NOMO-1 (cell line): ENCODE measurements around the gene CACNA1B.

Experiments
- DNase-seq, 2 experiments: peaks; one replicate each; lab custom pipeline; 2025; ENCODE audit not compliant: unreplicated experiment in 2 of 2; lab: John Stamatoyannopoulos, UW

The CACNA1B gene

DNA sequence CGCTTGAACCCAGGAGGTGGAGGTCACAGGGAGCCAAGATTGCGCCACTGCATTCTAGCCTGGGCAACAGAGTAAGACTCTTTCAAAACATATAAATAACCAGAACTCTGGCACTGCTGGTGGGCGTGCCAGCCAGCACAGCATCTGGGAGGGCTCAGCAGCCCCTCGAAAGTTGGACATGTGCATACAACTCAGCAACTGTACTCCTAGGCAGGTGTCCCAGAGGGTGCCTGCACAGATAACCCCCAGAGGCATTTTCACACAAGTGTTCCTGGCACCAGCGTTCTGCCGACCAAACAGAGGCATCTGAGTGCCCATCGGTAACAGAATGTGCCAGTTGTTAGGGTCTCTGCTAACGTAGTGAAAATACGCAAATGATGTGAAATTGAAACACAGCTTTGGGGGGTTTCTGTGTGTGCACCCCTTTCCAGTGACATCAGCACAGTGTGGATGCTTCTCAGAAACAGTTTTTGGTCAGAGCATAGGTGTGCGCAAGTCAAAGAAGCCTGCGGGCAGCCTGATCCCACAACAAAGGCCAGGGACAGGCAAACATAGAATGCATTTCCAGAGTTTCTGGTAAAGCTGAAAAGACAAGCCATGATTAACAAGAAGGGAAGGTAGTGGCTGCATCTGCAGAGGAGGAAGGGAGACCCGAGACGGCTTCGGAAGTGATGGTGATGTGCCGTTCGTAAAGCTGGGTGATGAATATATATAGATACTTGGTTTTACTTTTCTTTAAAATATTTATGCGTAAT is 190.2 kb downstream of the CACNA1B start:
- DNase-seq: no peak

DNA sequence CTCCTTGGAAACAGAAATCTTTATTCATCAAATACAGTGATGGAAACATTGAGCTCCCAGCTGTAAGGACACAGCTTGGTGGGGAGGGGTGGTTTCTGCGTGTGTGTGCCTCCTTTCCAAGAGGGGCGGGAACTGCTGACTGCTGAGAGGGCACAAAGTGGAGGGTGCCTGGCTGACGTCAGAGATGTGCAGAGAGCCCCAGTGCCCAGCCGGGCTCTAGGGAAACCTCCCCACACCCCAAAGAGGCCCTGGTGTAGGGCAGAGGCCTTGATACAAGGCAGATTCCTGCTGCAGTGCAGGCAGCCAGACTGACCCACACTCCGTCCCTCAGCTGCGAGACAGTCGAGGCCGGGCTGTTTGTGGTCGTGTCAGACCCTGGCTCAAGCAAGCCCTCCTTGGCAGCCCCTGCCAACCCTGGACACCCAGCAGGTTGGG is 191.0 kb downstream of the CACNA1B start:
- DNase-seq: no peak

DNA sequence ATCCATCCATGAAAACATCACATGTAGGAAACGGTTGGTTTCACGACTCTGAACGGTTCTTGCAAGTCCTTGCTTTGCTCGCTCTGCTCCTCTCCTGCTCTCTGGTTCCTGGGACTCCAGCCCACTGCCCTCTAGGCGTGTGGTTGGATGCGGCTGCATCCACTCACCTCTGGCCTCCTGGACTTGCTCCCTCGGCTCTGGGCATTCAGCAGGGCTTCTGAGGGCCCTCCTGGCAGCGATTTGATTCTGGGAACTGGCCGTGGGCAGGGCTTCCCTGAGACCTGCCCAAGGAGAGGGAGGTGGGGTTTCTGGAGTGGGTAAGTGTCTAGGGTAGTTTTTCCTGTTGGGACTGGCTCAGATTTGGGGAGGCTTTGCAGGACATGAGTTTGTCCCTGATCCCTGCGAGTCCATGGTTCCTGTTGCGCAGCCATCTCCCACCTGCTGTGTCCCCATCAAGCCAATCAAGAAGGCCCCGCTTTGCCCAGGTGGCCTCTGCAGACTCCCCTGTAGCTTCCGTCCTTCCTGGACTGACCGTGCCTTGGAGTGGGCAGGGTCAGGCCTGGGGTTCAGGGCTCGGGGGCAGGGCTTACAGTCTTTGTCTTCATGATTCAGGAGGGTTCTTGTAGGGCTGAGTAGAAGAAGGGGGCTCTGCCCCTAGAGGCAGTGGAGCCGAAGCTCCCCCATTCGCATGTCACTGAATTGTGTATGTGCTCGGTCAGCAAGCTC is 192.3 kb downstream of the CACNA1B start:
- DNase-seq: no peak

DNA sequence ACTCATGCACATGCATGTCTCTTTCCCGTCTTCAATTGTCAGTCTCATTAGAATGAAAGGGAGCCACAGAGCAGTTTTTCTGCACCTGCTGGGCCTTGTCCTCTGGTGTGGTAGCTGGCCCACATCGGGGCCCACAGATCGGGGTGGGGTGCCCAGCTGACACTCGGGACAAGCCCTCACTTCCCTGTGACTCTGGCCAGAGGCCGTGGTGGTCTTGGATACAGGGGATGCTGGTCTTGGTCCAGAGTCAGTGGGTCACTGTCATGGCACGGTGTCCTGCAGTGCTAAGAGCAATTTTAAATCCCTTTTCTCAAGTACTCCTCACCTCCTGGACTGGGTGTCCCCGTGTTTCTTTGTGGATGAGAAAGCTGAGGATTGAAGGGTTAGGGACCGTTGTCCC is 193.2 kb downstream of the CACNA1B start:
- no peak for DNase-seq

DNA sequence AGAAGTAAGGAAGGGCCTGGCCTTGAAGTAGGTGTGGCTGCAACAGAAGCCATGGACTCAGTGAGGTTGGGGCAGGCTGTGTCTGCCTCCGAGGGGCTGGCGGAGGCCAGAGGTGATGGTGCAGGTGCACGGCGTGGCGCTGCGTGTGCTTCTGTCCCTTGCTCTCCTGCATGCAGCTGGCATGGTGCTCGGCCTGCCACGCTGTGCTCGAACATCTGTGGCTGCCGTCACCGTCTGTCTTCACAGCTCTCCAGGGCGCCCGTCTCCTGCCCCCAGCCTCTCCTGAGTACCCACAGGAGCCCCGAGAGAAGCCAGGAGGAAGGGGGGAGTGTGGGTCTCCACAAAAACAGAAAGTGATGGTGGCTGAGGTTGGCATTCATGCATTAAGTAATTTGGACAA is 193.7 kb downstream of the CACNA1B start:
- DNase-seq: no peak

DNA sequence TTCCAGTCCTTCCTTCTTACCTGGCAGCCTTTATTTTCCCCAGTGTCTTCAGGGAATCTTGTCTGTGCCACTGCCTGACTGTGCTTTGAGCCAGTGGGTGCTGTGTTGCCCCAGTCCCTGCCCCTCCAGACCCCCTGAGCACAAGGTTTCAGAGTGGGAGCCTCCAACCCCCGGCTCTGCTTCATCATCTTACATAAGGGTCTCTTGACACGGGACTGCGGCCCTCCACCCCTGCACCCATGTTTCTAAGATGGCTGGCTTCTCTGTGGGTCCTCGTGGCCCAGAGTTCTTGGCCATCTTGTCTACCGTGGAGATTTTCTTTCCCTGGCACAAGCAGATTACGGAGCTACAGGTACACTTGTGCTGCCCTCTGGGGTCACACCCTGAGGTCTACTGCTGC is 194.1 kb downstream of the CACNA1B start:
- no peak for DNase-seq

DNA sequence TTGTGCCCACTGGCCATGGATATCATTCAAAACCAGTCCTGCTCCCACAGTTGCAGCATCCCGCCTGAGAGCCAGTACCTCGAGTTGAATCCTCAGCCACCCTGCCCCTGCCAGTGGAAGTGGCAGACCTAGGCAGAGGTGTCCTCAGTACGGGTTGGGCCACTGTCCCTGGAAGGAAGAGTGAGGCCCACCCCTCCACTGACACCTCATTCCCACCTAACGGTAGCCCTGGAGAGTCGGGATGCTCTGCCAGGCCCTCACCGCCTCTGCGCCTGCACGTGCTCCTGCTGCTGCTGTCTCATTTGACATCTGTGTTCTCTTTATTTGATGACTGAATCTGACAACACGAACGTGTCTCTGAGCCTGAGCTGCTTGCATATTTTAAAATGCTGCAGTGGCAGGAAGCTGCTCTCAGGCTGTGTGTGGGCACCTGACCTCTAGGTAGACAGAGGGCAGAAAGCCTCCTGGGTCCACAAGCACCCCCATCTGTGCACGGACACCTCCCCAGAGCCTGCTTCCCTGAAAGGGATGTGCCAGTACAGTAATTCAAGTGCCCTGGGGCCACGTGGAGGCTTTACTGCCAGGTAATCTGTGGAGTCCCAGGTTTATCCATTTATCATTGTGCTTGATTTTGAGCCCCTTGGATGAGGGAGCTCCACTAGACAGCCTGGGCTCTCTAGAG is 194.7 kb downstream of the CACNA1B start:
- DNase-seq: no peak

DNA sequence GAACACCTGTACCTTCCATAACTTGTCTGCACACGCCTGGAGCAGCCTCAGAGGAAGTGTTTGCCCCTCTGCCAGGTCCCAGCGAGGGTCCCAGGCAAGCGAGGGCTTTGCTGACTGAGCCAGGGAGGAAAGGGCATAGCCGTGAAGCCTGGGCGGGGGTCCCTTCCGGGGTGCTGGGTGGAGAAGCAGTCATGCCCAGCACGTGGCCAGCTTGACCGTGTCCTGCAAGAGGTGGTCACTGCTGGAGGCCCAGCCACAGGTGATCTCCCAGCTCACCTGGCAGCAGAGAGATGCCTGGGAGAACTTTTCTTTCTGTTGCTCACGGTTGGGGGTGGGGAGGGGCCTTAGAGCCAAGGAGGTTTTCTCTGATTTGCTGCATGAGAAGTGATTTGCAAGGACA is 195.3 kb downstream of the CACNA1B start:
- no peak for DNase-seq

DNA sequence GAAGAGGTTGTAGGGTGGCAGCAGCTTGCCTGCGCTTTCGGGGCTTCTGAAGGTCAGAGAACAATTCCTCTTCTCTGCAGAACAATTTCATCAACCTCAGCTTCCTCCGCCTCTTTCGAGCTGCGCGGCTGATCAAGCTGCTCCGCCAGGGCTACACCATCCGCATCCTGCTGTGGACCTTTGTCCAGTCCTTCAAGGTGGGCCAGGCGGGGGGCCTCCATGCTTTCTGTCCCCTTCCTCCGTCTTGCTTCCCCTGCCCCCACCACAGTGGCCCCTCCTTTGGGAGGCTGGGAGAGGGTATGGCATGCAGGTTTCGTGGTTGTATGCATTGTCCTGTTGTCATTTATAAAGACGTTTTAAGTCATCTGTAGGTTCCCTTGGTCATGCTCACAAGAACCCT is 195.8 kb downstream of the CACNA1B start:
- DNase-seq: no peak

DNA sequence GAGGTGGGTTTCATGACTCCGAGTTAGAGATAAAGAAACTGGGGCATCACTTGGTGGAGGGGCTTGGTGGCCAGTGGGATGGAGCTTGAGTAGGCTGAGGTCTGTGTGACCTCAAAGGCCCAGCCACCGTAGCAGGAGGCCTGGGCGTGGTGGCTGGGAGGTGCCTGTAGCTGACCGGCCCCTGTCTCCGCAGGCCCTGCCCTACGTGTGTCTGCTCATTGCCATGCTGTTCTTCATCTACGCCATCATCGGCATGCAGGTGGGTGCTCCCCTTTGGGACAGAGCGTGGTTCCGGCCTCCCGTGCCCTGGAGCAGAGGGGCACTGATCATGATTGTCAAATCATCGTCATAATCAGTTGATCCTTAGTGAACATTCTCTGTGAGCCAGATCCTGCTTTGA is 196.2 kb downstream of the CACNA1B start:
- no peak for DNase-seq

DNA sequence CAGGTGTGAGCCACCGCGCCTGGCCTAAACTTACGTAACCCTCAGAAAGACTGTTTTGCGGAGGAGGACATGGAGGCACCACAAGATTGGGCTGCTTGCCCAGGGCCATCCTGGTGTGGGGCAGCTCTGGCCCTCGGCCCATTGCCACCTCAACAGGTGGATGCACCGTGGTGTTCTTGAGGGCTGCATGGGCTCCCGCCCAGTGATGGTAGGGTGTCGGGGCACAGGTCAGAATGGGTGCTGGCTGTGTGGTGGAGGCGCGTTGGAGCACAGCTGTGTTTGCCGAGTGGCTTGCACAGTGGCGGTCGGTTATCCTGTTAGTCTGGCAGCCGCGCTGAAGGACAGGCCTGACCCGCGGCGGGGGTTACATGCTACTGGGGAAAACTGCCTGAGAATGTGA is 196.9 kb downstream of the CACNA1B start:
- DNase-seq: no peak

DNA sequence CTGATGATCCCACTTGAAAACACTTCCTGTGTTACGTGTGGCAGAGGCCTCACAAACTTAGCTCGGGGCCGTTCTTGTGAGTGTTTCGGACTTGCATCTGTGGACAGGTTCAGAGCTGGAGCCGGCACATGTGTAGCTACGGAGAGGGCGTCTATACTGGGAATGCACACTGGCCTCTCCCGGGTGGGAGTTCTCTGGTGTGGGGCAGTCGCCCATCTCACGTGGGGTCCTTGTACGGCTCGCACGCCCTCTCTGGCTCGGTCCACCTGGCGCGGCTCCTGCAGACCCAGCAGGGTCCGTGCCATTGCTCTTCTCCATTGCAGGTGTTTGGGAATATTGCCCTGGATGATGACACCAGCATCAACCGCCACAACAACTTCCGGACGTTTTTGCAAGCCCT is 197.9 kb downstream of the CACNA1B start:
- no peak for DNase-seq

DNA sequence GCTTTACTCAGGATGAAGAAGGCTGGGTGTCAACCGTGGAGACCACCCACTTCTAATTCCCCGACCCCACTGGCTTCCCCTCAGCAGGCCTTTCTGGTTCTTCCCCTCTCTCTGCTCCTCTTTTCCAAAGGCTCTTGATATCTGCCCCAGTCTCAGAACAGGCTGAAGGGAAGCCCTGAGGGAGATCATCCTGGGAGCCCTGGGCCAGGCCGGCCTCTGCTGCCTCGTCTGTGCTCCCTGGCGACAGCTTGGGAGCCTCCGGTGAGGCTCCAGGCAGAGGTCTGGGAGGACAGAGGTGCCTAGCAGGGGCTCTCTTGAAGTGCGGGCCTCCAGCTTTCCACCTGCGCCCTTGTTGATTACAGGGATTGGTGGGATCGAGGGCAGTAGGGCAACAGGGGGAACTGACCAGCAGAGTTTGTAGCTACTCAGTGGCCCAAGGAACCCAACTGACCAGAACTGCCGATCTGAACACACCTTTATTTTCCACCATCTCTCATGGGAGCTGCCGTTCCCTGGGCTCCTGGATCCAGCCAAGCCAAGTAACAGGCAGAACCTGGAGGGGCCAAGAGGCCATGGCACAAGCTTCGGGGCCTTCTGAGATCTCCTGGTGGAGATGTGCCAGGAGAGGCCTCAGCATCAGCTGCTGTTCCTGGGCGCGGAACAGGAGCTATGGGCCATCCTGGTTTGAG is 198.5 kb downstream of the CACNA1B start:
- no peak for DNase-seq

DNA sequence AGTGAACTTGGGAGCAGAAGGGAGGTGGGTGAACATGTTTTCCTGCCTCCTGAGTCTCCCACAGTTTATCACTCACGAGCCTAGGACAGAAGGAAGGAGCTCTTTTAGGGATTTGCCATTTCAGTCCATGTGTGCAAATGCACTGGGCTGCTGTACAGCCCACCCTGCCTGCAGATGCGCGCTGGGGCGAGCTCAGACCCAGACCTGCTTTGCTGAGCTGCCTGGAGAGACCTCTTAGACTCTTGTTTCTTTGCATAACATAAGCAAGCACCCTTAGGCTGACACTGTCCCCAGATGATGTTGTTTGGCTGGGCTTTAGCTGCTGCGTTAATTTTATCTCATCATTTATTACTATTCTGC is 199.0 kb downstream of the CACNA1B start:
- DNase-seq: no peak

DNA sequence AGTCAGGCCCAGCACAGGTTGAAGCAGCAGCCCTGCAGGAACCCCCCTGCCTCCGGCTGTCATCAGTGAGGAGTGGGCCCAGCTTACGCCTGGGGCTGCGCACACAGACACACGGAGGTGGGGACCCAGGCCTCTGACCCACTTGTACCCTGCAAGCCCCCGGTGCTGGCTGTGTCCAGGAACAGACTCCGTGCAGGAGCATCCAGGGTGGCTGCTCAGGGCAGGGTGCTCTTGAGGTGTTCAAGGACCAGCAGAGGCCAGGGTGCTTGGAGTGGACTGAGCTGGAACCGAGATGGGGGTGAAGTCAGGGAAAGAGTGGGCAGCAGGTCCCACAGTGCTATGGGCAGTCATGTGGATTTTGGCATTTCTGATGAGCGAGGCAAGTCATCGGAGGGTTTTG is 199.5 kb downstream of the CACNA1B start:
- DNase-seq: no peak

DNA sequence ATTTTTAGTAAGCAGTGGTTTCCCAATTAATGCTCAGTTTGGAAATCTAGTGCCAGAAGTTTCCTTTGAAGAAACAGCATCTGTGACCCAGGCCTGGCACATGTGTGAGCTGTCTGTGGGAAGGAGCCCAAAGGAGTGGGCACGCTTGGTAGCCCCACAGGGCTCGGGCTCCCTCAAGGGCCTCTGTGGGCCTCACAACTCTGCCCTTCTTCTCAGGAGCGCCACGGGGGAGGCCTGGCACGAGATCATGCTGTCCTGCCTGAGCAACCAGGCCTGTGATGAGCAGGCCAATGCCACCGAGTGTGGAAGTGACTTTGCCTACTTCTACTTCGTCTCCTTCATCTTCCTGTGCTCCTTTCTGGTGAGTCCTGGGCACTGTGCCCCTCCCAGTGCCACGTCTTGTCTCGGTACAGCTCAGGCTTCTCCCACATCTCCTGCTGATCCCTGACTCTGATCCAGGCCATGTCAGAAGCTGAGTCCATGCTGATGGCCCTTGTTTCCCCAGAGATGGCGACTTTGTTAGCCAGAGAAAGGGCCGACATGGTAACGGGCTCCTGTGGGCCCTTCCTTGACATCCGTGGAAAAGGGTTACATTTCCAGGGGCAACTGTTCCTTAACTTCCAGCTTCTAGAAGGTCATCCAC is 200.4 kb downstream of the CACNA1B start:
- no peak for DNase-seq

DNA sequence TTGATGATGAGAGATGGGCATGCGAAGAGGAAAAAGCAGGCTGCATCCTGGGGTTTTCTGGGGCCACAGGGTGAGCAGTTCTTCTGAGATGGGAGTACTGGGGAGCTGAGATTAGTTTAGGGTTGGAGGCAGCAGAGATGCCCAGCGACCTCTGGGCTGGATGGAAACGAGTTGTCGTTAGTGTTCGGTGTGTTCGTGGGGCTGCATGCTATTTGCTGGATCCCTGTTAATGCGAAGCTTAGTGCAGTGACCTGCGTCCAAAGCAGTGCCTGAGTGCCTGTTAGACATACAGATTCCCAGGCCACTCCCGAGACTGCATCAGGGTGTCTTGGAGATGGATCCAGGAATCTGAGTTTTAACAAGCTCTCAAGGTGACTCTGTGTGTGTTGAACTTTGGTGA is 201.3 kb downstream of the CACNA1B start:
- no peak for DNase-seq

DNA sequence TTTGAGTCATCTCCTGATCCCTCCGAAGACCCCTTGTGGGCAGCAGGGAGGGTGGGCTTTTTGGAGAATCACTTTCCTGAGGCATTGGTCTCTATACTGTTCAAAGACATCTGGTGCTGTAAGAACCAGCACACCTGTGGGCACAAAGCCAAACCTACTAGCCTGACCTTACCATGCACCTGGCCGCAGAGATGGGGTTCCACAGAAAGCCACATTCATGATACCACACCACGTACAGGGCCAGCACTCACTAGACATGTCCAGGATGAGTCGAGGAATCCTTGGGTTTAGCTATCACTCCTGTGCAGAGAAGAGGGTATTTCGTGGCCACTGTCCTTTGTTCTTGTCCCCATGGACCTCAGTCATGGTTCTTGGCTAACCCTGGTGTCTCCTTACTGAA is 203.4 kb downstream of the CACNA1B start:
- DNase-seq: no peak

DNA sequence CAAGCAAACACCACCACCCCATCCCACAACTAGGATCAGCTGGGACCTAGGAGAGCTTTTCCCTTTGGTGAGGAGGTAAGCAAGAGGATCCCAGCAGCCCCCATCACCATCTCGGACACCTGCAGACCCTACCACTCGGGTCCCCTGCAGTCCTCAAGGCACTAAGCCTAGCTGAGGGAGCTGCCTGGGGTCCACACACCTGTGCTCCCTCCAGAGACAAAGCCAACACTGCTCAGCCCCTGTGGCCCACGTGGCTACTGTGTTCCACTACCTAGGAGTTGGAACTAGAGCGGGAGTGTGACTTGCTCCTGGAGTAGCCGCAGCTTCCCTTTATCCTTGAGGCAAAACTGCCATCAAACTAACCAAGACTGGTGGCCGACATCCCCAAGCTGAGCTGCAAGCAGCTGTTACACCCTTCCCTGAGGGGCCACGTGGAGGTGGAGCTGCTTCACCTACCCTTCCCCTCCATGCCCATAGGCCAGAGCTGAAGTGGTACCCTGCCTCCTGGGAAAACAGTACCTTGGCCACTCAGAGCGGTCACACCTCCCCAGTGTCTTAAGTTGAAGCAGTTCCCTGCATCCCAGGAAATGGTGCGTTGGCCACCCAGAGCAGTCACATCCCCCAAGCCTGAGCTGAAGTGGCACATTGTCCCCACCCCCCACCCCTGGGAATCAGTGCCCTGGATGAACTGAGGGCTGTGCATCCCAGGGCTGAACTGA is 205.5 kb downstream of the CACNA1B start:
- no peak for DNase-seq

DNA sequence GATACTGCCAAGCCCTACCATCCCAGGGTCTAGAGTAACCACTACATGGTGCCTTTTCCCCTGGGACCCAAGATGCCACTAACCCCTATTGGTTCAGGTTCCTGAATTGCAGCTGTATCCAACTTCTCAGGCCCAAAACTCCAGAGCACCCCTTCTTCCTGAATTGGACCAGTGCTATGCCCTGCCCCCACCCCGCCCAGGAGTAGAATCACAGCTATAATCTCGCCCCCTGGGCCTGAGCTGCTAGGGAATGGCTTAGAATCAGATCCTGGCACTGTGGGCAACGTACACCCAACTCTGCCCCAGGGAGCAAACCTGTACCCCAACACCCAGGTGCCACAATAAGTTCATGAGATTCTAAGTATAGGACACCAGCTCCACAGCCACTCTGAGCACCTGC is 206.3 kb downstream of the CACNA1B start:
- no peak for DNase-seq
